ENCODE measurements around the gene SUMO2.

The SUMO2 gene

DNA sequence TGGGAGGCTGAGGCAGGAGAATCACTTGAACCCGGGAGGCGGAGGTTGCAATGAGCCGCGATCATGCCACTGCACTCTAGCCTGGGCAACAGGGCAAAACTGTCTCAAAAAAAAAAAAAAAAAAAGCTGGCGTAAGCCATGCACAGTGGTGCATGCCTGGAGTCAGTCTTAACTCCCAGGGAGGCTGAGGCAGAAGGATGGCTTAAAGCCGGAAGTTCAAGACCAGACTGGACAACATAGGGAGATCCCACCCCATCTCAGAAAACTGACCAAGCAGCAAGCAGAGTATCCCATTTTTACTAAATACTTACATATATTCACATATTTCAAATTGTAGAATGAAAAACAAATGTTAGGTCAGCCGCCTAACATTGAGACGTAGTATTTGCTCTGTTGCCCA lies 55.8 kb downstream of the SUMO2 start:
- no peak overlapping the region for H3K9ac ChIP-seq (ENCODE audit: insufficient read length, low read depth)
- no peak overlapping the region for H3K4me3 ChIP-seq (ENCODE audit: insufficient read length, low read depth)
- no peaks in the 10 kb centered on the region for H3K27me3 ChIP-seq (ENCODE audit: insufficient read depth, insufficient read length)
- peaks cover 24% of the 10 kb centered on the region for H3K36me3 ChIP-seq (ENCODE audit: insufficient read depth, insufficient read length, low read length)
- H3K9me3 ChIP-seq (ENCODE audit: insufficient read depth, low read length), result no peaks in the 10 kb centered on the region
- DNase-seq (ENCODE audit: low read depth, low spot score), result no peak
- peaks cover 12% of the 10 kb centered on the region for H3K4me1 ChIP-seq (ENCODE audit: insufficient read depth, insufficient read length)
- TF ChIP-seq ZNF274 (IDR thresholded peaks at IDR 0.05; ENCODE audit: low read depth, low read length) (no peak), SUZ12 (IDR thresholded peaks at IDR 0.05; ENCODE audit: extremely low read depth, insufficient read depth, insufficient read length) (no peak), YY1 (IDR thresholded peaks at IDR 0.05; ENCODE audit: insufficient read depth, insufficient read length) (no peak)

- Histone ChIP-seq H3K9me3 (ENCODE audit: insufficient read depth, low read length) (no peaks in the 10 kb centered on the region), H3K4me3 (ENCODE audit: insufficient read length, low read depth) (no peak overlapping the region), H3K4me1 (ENCODE audit: insufficient read depth, insufficient read length) (peaks cover 12% of the 10 kb centered on the region), H3K27me3 (ENCODE audit: insufficient read depth, insufficient read length) (no peaks in the 10 kb centered on the region), H3K9ac (ENCODE audit: insufficient read length, low read depth) (no peak overlapping the region), H3K36me3 (ENCODE audit: insufficient read depth, insufficient read length, low read length) (peaks cover 24% of the 10 kb centered on the region)
- DNase-seq (ENCODE audit: low read depth, low spot score), result no peak
- TF ChIP-seq ZNF274 (IDR thresholded peaks at IDR 0.05; ENCODE audit: low read depth, low read length) (no peak), SUZ12 (IDR thresholded peaks at IDR 0.05; ENCODE audit: extremely low read depth, insufficient read depth, insufficient read length) (no peak), YY1 (IDR thresholded peaks at IDR 0.05; ENCODE audit: insufficient read depth, insufficient read length) (no peak)
Observed at GRCh38 chr17:75125984-75126383, 56.8 kb downstream of the SUMO2 start.

DNA sequence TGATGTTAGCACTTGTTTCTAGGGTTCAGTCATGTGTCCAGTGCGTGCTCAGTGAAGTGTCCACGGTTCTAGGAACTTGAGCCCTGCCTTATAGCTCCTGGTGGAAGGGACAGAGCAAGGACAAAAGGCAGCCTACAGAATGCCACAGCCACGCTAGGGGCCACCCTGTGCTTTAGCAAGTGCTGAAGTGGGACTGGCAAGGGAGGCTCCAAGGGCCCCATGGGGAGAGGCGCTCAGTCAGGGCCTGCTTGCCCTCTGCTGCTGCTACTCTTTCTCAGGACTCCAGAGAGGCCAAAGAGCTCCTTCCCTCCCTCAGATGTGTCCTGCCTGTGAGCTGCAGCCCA lies 58.0 kb downstream of the SUMO2 start:
- H3K36me3 ChIP-seq (ENCODE audit: insufficient read depth, insufficient read length, low read length), result peaks cover 16% of the 10 kb centered on the region
- no peak overlapping the region for H3K4me3 ChIP-seq (ENCODE audit: insufficient read length, low read depth)
- H3K9ac ChIP-seq (ENCODE audit: insufficient read length, low read depth), result no peak overlapping the region
- peaks cover 4% of the 10 kb centered on the region for H3K4me1 ChIP-seq (ENCODE audit: insufficient read depth, insufficient read length)
- no peak for DNase-seq (ENCODE audit: low read depth, low spot score)
- TF ChIP-seq SUZ12 (IDR thresholded peaks at IDR 0.05; ENCODE audit: extremely low read depth, insufficient read depth, insufficient read length) (no peak), ZNF274 (IDR thresholded peaks at IDR 0.05; ENCODE audit: low read depth, low read length) (no peak), YY1 (IDR thresholded peaks at IDR 0.05; ENCODE audit: insufficient read depth, insufficient read length) (no peak)
- no peaks in the 10 kb centered on the region for H3K27me3 ChIP-seq (ENCODE audit: insufficient read depth, insufficient read length)
- no peaks in the 10 kb centered on the region for H3K9me3 ChIP-seq (ENCODE audit: insufficient read depth, low read length)

DNA sequence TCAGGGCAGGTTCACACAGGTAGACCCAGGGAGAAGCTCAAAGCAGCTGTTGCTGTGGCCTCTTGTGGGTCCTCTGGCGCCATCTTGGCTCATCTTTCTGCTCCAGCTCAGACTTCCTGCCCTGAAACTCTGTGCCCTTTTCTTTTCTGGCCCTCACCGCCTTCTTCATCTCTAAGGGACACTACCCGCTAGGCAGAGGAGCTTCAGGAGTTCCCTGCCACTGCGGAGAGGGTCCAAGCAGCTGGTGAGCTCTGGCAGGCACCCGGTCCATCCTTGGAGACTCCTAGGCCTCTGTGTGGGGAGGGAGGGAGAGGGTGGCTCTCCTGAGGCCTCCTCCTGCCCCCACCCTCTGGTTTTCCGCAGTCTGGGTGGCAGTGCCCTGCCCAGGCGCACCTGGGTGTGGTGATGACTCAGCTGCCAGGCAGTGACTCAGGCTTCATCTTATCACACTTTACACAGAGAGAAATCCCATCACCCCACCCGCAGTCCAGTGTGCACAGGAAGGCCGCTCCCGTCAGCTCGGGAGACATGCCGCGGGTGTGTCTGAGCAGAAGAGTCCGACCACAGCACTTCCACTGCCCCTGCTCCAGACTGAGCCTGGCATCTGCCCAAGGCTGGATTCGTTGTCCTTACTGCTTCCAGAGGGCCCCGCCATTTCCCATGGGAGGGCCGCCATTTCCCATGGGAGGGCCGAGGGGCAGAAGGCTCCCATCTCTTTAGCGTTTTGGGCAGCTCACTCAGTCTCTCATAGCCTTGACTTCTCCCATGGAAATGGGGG lies 58.5 kb downstream of the SUMO2 start:
- DNase-seq (ENCODE audit: low read depth, low spot score), result no peak
- H3K27me3 ChIP-seq (ENCODE audit: insufficient read depth, insufficient read length), result no peaks in the 10 kb centered on the region
- no peaks in the 10 kb centered on the region for H3K9me3 ChIP-seq (ENCODE audit: insufficient read depth, low read length)
- no peak overlapping the region for H3K9ac ChIP-seq (ENCODE audit: insufficient read length, low read depth)
- peaks cover 11% of the 10 kb centered on the region for H3K36me3 ChIP-seq (ENCODE audit: insufficient read depth, insufficient read length, low read length)
- no peak overlapping the region for H3K4me3 ChIP-seq (ENCODE audit: insufficient read length, low read depth)
- TF ChIP-seq SUZ12 (IDR thresholded peaks at IDR 0.05; ENCODE audit: extremely low read depth, insufficient read depth, insufficient read length) (no peak), YY1 (IDR thresholded peaks at IDR 0.05; ENCODE audit: insufficient read depth, insufficient read length) (no peak), ZNF274 (IDR thresholded peaks at IDR 0.05; ENCODE audit: low read depth, low read length) (no peak)
- H3K4me1 ChIP-seq (ENCODE audit: insufficient read depth, insufficient read length), result peaks cover 4% of the 10 kb centered on the region

- Histone ChIP-seq H3K36me3 (ENCODE audit: insufficient read depth, insufficient read length, low read length) (peaks cover 15% of the 10 kb centered on the region), H3K9ac (ENCODE audit: insufficient read length, low read depth) (no peak overlapping the region), H3K27me3 (ENCODE audit: insufficient read depth, insufficient read length) (no peaks in the 10 kb centered on the region), H3K4me3 (ENCODE audit: insufficient read length, low read depth) (no peak overlapping the region), H3K9me3 (ENCODE audit: insufficient read depth, low read length) (no peaks in the 10 kb centered on the region), H3K4me1 (ENCODE audit: insufficient read depth, insufficient read length) (peaks cover 2% of the 10 kb centered on the region)
- DNase-seq (ENCODE audit: low read depth, low spot score), result no peak
- TF ChIP-seq SUZ12 (IDR thresholded peaks at IDR 0.05; ENCODE audit: extremely low read depth, insufficient read depth, insufficient read length) (no peak), YY1 (IDR thresholded peaks at IDR 0.05; ENCODE audit: insufficient read depth, insufficient read length) (no peak), ZNF274 (IDR thresholded peaks at IDR 0.05; ENCODE audit: low read depth, low read length) (no peak)
Observed at GRCh38 chr17:75118307-75118706, 64.5 kb downstream of the SUMO2 start.

GRCh38 chr17:75116737-75117136 lies 66.0 kb downstream of the SUMO2 start:
- Histone ChIP-seq H3K9me3 (ENCODE audit: insufficient read depth, low read length) (no peaks in the 10 kb centered on the region), H3K9ac (ENCODE audit: insufficient read length, low read depth) (no peak overlapping the region)
- DNase-seq (ENCODE audit: low read depth, low spot score), result no peak

More at GRCh38 chr17:75116737-75117136, 66.0 kb downstream of the SUMO2 start:
- no peak overlapping the region for H3K4me3 ChIP-seq (ENCODE audit: insufficient read length, low read depth)
- H3K27me3 ChIP-seq (ENCODE audit: insufficient read depth, insufficient read length), result no peaks in the 10 kb centered on the region
- peaks cover 15% of the 10 kb centered on the region for H3K36me3 ChIP-seq (ENCODE audit: insufficient read depth, insufficient read length, low read length)
- H3K4me1 ChIP-seq (ENCODE audit: insufficient read depth, insufficient read length), result peaks cover 2% of the 10 kb centered on the region
- TF ChIP-seq SUZ12 (IDR thresholded peaks at IDR 0.05; ENCODE audit: extremely low read depth, insufficient read depth, insufficient read length) (no peak), ZNF274 (IDR thresholded peaks at IDR 0.05; ENCODE audit: low read depth, low read length) (no peak), YY1 (IDR thresholded peaks at IDR 0.05; ENCODE audit: insufficient read depth, insufficient read length) (no peak)
